Measurements from ENCODE around the gene GPER1.

Gene GPER1

GRCh38 chr7:1074593-1075431, 13.1 kb upstream of the GPER1 start:
- peaks cover 0 to 4% of the 10 kb centered on the region in 2 experiments for H3K4me1 ChIP-seq (ENCODE audit: control insufficient read depth in 1 of 2, insufficient read depth in 1 of 2, low read depth in 1 of 2, low read length in 1 of 2)
- no peak overlapping the region for H3K27ac ChIP-seq
- H3K4me3 ChIP-seq (ENCODE audit: low read depth in 1 of 2, low read length in 1 of 2): no peak overlapping the region
- TF ChIP-seq CTCF (IDR thresholded peaks at IDR 0.05): no peak
- H3K36me3 ChIP-seq: no peaks in the 10 kb centered on the region
- H3K9me3 ChIP-seq: no peaks in the 10 kb centered on the region
- peaks cover 14% of the 10 kb centered on the region for H3K27me3 ChIP-seq

- peaks cover 0 to 4% of the 10 kb centered on the region in 2 experiments for H3K4me1 ChIP-seq (ENCODE audit: control insufficient read depth in 1 of 2, insufficient read depth in 1 of 2, low read depth in 1 of 2, low read length in 1 of 2)
- TF ChIP-seq CTCF (IDR thresholded peaks at IDR 0.05): no peak
- H3K27ac ChIP-seq: no peak overlapping the region
- H3K9me3 ChIP-seq: no peaks in the 10 kb centered on the region
- no peaks in the 10 kb centered on the region for H3K36me3 ChIP-seq
- H3K27me3 ChIP-seq: peaks cover 14% of the 10 kb centered on the region
- H3K4me3 ChIP-seq (ENCODE audit: low read depth in 1 of 2, low read length in 1 of 2): no peak overlapping the region
Measured at GRCh38 chr7:1076184-1077072, 11.5 kb upstream of the GPER1 start.

GRCh38 chr7:1078519-1078918, 9.4 kb upstream of the GPER1 start:
- H3K36me3 ChIP-seq: no peaks in the 10 kb centered on the region
- no peak overlapping the region for H3K27ac ChIP-seq
- no peaks in the 10 kb centered on the region for H3K4me1 ChIP-seq (ENCODE audit: control insufficient read depth in 1 of 2, insufficient read depth in 1 of 2, low read depth in 1 of 2, low read length in 1 of 2)
- TF ChIP-seq CTCF (IDR thresholded peaks at IDR 0.05): no peak
- peaks cover under 1% of the 10 kb centered on the region for H3K27me3 ChIP-seq
- no peak overlapping the region for H3K4me3 ChIP-seq (ENCODE audit: low read depth in 1 of 2, low read length in 1 of 2)
- no peaks in the 10 kb centered on the region for H3K9me3 ChIP-seq

- H3K9me3 ChIP-seq: no peaks in the 10 kb centered on the region
- H3K36me3 ChIP-seq: no peaks in the 10 kb centered on the region
- no peak overlapping the region for H3K27ac ChIP-seq
- H3K27me3 ChIP-seq: no peaks in the 10 kb centered on the region
- no peak for TF ChIP-seq CTCF (IDR thresholded peaks at IDR 0.05)
- H3K4me3 ChIP-seq (ENCODE audit: low read depth in 1 of 2, low read length in 1 of 2): no peak overlapping the region
- no peaks in the 10 kb centered on the region for H3K4me1 ChIP-seq (ENCODE audit: control insufficient read depth in 1 of 2, insufficient read depth in 1 of 2, low read depth in 1 of 2, low read length in 1 of 2)
Measured at GRCh38 chr7:1078985-1079384, 8.9 kb upstream of the GPER1 start.

GRCh38 chr7:1079546-1079945, 8.4 kb upstream of the GPER1 start:
- H3K4me1 ChIP-seq (ENCODE audit: control insufficient read depth in 1 of 2, insufficient read depth in 1 of 2, low read depth in 1 of 2, low read length in 1 of 2): no peaks in the 10 kb centered on the region
- no peaks in the 10 kb centered on the region for H3K9me3 ChIP-seq
- TF ChIP-seq CTCF (IDR thresholded peaks at IDR 0.05): no peak
- no peak overlapping the region for H3K4me3 ChIP-seq (ENCODE audit: low read depth in 1 of 2, low read length in 1 of 2)
- no peaks in the 10 kb centered on the region for H3K27me3 ChIP-seq
- H3K27ac ChIP-seq: no peak overlapping the region
- H3K36me3 ChIP-seq: no peaks in the 10 kb centered on the region
